ENCODE results near the gene PRPF38A.
A peak's percentile ranks its signal among the peaks of the same experiment; 100 is the strongest.

Gene PRPF38A

DNA sequence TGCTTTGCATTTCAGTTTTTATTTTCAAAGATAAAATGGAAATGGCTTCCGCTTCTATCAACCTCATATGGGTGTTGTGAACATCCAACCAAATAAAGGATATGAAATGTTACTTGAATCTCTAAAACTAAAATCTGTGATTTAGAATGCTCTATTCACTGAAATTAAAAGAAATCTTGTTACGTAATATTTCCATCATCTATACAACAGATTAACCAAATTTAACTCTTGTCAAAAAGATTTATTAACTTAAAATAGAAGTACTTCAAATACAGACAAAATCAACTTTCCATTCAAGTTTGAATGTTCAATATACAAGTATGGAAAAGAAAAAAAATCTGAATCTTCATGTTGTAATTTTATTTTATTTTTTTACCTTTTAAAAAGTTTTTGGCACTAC, 18.7 kb downstream of the PRPF38A start:
- ATAC-seq (ENCODE audit: low read depth) = no peak
- peaks cover 22% of the 10 kb centered on the region for H3K36me3 Mint-ChIP-seq
- H3K4me1 Mint-ChIP-seq = peaks cover 19% of the 10 kb centered on the region
- H3K9me3 Mint-ChIP-seq = no peaks in the 10 kb centered on the region
- H3K27me3 Mint-ChIP-seq = no peaks in the 10 kb centered on the region
- H3K27ac Mint-ChIP-seq = no peak overlapping the region
- DNase-seq (ENCODE audit: low spot score in 2 of 2) = no peak
- no peak overlapping the region for H3K4me3 Mint-ChIP-seq

GRCh38 chr1:52423771-52424170, 19.4 kb downstream of the PRPF38A start:
- Mint-ChIP-seq H3K4me3 (no peak overlapping the region), H3K27me3 (no peaks in the 10 kb centered on the region), H3K27ac (peak overlapping the region; percentile 60), H3K36me3 (peaks cover 23% of the 10 kb centered on the region), H3K9me3 (no peaks in the 10 kb centered on the region), H3K4me1 (peaks cover 19% of the 10 kb centered on the region)
- no peak for DNase-seq (ENCODE audit: low spot score in 2 of 2)
- peak; percentile 79 for ATAC-seq (ENCODE audit: low read depth)

DNA sequence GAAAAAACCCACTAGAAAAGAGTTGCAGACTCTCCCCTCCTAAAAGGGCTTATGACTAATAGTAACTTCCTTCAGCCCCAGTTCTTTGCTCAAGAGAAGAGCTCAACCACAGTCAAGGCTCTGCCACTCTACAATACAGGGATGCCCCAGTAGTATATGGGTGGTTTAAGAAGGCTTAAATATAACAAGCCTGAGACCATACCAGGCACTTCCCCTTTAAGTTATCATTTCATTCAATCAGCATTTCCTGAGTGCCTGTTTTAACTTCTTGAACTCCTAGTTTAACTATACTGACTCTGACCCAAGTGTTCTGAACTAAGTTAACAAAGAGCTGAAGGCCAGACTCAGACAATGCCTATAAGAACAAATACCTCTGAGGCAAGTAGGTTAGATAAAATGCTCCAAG, 19.8 kb downstream of the PRPF38A start:
- H3K9me3 Mint-ChIP-seq = no peaks in the 10 kb centered on the region
- ATAC-seq (ENCODE audit: low read depth) = peak; percentile 79
- H3K4me3 Mint-ChIP-seq = no peak overlapping the region
- no peak for DNase-seq (ENCODE audit: low spot score in 2 of 2)
- peak overlapping the region; percentile 60 for H3K27ac Mint-ChIP-seq
- no peaks in the 10 kb centered on the region for H3K27me3 Mint-ChIP-seq
- H3K4me1 Mint-ChIP-seq = peaks cover 19% of the 10 kb centered on the region
- peaks cover 23% of the 10 kb centered on the region for H3K36me3 Mint-ChIP-seq

DNA sequence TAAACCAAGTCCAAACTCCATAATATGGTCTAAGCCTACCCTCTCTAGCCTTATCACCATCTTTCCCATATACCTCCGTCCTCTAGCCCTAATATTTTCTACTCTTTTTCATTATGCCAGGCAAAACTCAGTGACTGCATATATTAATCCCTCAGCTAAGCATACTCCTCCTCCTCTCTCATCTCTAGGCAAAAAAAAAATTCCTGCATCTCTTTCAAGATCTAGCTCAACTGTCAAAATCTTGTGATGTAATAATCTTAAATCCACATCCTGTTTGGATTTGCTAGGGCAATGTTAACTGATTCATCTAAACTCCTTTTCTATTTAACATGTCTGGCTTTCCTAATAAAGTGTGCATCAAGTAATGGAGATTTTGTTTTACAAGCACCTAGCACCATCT, 20.4 kb downstream of the PRPF38A start:
- H3K36me3 Mint-ChIP-seq = peaks cover 18% of the 10 kb centered on the region
- peak overlapping the region; percentile 60 for H3K27ac Mint-ChIP-seq
- no peaks in the 10 kb centered on the region for H3K27me3 Mint-ChIP-seq
- no peak overlapping the region for H3K4me3 Mint-ChIP-seq
- no peak for ATAC-seq (ENCODE audit: low read depth)
- H3K9me3 Mint-ChIP-seq = no peaks in the 10 kb centered on the region
- peaks cover 19% of the 10 kb centered on the region for H3K4me1 Mint-ChIP-seq
- no peak for DNase-seq (ENCODE audit: low spot score in 2 of 2)

DNA sequence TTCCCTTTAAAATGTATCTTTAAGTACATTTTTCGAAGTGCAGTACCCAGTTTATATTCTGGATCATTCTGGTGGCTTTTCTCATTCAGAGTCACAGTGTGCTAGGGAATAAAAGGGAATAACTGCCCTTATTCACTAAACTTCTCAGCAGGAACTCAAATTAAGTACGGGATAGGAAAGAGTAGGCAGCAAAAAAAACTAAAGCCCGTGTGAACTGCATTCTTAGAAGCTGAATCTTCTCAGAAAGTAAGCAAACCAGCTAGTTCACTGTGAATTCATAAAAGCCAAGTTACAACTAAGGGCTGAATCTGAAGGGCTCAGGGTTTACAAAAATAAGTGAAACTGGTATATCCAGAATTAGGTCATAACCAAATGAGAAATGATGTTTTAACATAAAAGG, 22.0 kb downstream of the PRPF38A start:
- no peak overlapping the region for H3K27ac Mint-ChIP-seq
- ATAC-seq (ENCODE audit: low read depth) (no peak), DNase-seq (ENCODE audit: low spot score in 2 of 2) (no peak)
- no peaks in the 10 kb centered on the region for H3K27me3 Mint-ChIP-seq
- H3K4me1 Mint-ChIP-seq = peaks cover 19% of the 10 kb centered on the region
- no peak overlapping the region for H3K4me3 Mint-ChIP-seq
- H3K9me3 Mint-ChIP-seq = no peaks in the 10 kb centered on the region
- peaks cover 25% of the 10 kb centered on the region for H3K36me3 Mint-ChIP-seq

DNA sequence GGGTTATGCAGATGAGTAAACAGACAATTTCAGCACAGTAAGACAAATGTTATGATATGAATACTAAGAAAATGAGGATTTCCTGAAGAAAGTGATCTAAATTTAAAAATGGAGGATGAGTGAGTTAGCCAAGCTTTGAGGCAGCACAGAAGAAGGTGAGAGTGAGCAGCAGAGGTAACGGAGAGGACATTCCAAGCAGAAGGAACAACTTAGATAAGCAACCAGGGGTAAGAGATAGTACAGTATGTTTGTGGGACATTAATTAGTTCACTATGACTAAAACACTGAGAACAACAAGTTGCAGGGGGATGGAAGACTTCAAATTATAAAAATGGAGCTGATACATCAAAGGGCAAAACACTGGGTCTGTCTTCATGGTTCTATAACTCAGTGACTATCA, 22.8 kb downstream of the PRPF38A start:
- no peak overlapping the region for H3K4me3 Mint-ChIP-seq
- H3K27ac Mint-ChIP-seq = peak overlapping the region; percentile 1
- H3K4me1 Mint-ChIP-seq = peaks cover 19% of the 10 kb centered on the region
- ATAC-seq (ENCODE audit: low read depth) (no peak), DNase-seq (ENCODE audit: low spot score in 2 of 2) (no peak)
- H3K9me3 Mint-ChIP-seq = no peaks in the 10 kb centered on the region
- H3K36me3 Mint-ChIP-seq = peaks cover 27% of the 10 kb centered on the region
- no peaks in the 10 kb centered on the region for H3K27me3 Mint-ChIP-seq

GRCh38 chr1:52432807-52433206, 28.4 kb downstream of the PRPF38A start:
- H3K9me3 Mint-ChIP-seq = no peaks in the 10 kb centered on the region
- ATAC-seq (ENCODE audit: low read depth) = no peak
- peaks cover 35% of the 10 kb centered on the region for H3K36me3 Mint-ChIP-seq
- no peaks in the 10 kb centered on the region for H3K27me3 Mint-ChIP-seq
- H3K4me1 Mint-ChIP-seq = peaks cover under 1% of the 10 kb centered on the region
- H3K27ac Mint-ChIP-seq = no peak overlapping the region
- DNase-seq (ENCODE audit: low spot score in 2 of 2) = no peak
- H3K4me3 Mint-ChIP-seq = no peak overlapping the region

GRCh38 chr1:52435211-52435610, 30.8 kb downstream of the PRPF38A start:
- Mint-ChIP-seq H3K9me3 (no peaks in the 10 kb centered on the region), H3K4me3 (no peak overlapping the region), H3K27ac (no peak overlapping the region), H3K4me1 (no peaks in the 10 kb centered on the region), H3K27me3 (no peaks in the 10 kb centered on the region), H3K36me3 (peaks cover 37% of the 10 kb centered on the region)
- no peak for ATAC-seq (ENCODE audit: low read depth)
- no peak for DNase-seq (ENCODE audit: low spot score in 2 of 2)

GRCh38 chr1:52435650-52436049, 31.2 kb downstream of the PRPF38A start:
- H3K4me1 Mint-ChIP-seq = no peaks in the 10 kb centered on the region
- H3K27me3 Mint-ChIP-seq = no peaks in the 10 kb centered on the region
- peaks cover 36% of the 10 kb centered on the region for H3K36me3 Mint-ChIP-seq
- no peak for DNase-seq (ENCODE audit: low spot score in 2 of 2)
- H3K4me3 Mint-ChIP-seq = no peak overlapping the region
- ATAC-seq (ENCODE audit: low read depth) = no peak
- no peaks in the 10 kb centered on the region for H3K9me3 Mint-ChIP-seq
- H3K27ac Mint-ChIP-seq = no peak overlapping the region

GRCh38 chr1:52436817-52437216, 32.4 kb downstream of the PRPF38A start:
- H3K36me3 Mint-ChIP-seq = peaks cover 35% of the 10 kb centered on the region
- H3K4me1 Mint-ChIP-seq = no peaks in the 10 kb centered on the region
- no peaks in the 10 kb centered on the region for H3K9me3 Mint-ChIP-seq
- H3K27ac Mint-ChIP-seq = no peak overlapping the region
- no peak overlapping the region for H3K4me3 Mint-ChIP-seq
- ATAC-seq (ENCODE audit: low read depth) (no peak), DNase-seq (ENCODE audit: low spot score in 2 of 2) (no peak)
- no peaks in the 10 kb centered on the region for H3K27me3 Mint-ChIP-seq

GRCh38 chr1:52439976-52440375, 35.6 kb downstream of the PRPF38A start:
- Mint-ChIP-seq H3K27me3 (no peaks in the 10 kb centered on the region), H3K4me3 (no peak overlapping the region), H3K9me3 (no peaks in the 10 kb centered on the region), H3K36me3 (peaks cover 29% of the 10 kb centered on the region), H3K4me1 (no peaks in the 10 kb centered on the region), H3K27ac (no peak overlapping the region)
- DNase-seq (ENCODE audit: low spot score in 2 of 2) (no peak), ATAC-seq (ENCODE audit: low read depth) (no peak)

- Mint-ChIP-seq H3K36me3 (peaks cover 18% of the 10 kb centered on the region), H3K9me3 (no peaks in the 10 kb centered on the region), H3K27me3 (no peaks in the 10 kb centered on the region), H3K27ac (no peak overlapping the region), H3K4me1 (no peaks in the 10 kb centered on the region), H3K4me3 (no peak overlapping the region)
- no peak for DNase-seq (ENCODE audit: low spot score in 2 of 2)
- no peak for ATAC-seq (ENCODE audit: low read depth)
Measured at GRCh38 chr1:52444463-52444862, 40.1 kb downstream of the PRPF38A start.

DNA sequence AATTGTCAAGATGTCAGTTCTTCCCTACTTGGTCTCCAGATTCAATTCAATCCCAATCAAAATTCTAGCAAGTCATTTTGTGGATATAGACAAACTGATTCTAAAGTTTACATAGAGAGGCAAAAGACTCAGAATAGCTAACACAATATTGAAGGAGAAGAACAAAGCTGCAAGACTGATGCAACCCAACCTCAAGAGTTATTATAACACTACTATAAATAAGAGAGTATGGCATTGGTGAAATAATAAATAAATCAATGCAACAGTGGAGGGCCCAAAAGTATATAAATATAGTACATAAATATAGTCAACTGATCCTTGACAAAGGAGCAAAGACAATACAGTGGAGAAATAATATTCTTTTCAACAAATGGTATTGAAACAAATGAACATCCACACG, 49.7 kb downstream of the PRPF38A start:
- no peak for ATAC-seq (ENCODE audit: low read depth)
- DNase-seq (ENCODE audit: low spot score in 2 of 2) = no peak
- no peak overlapping the region for H3K27ac Mint-ChIP-seq
- H3K4me3 Mint-ChIP-seq = no peak overlapping the region
- H3K27me3 Mint-ChIP-seq = no peaks in the 10 kb centered on the region
- peaks cover 19% of the 10 kb centered on the region for H3K36me3 Mint-ChIP-seq
- H3K4me1 Mint-ChIP-seq = no peaks in the 10 kb centered on the region
- H3K9me3 Mint-ChIP-seq = no peaks in the 10 kb centered on the region

GRCh38 chr1:52454779-52455178, 50.4 kb downstream of the PRPF38A start:
- Mint-ChIP-seq H3K4me1 (no peaks in the 10 kb centered on the region), H3K4me3 (no peak overlapping the region), H3K36me3 (peaks cover 17% of the 10 kb centered on the region), H3K27ac (no peak overlapping the region), H3K27me3 (no peaks in the 10 kb centered on the region), H3K9me3 (no peaks in the 10 kb centered on the region)
- ATAC-seq (ENCODE audit: low read depth) (no peak), DNase-seq (ENCODE audit: low spot score in 2 of 2) (no peak)

DNA sequence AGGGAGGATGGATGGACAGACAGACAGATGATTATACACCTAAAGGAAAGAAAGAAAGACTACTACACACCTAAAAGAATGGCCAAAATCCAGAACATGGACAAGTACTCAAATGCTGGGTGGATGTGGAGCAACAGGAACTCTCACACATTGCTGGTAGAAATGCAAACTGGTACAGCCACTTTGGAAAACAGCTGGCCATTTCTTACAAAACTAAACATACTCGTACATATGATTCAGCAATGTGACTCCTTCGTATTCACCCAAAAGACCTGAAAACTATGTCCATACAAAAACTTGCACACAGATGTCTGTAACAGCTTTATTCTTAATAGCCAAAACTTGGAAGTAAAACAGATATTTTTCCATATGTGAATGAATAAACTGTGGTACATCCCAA, 51.3 kb downstream of the PRPF38A start:
- no peak overlapping the region for H3K27ac Mint-ChIP-seq
- no peak for DNase-seq (ENCODE audit: low spot score in 2 of 2)
- peaks cover 17% of the 10 kb centered on the region for H3K36me3 Mint-ChIP-seq
- ATAC-seq (ENCODE audit: low read depth) = no peak
- no peak overlapping the region for H3K4me3 Mint-ChIP-seq
- no peaks in the 10 kb centered on the region for H3K27me3 Mint-ChIP-seq
- H3K9me3 Mint-ChIP-seq = no peaks in the 10 kb centered on the region
- H3K4me1 Mint-ChIP-seq = no peaks in the 10 kb centered on the region

DNA sequence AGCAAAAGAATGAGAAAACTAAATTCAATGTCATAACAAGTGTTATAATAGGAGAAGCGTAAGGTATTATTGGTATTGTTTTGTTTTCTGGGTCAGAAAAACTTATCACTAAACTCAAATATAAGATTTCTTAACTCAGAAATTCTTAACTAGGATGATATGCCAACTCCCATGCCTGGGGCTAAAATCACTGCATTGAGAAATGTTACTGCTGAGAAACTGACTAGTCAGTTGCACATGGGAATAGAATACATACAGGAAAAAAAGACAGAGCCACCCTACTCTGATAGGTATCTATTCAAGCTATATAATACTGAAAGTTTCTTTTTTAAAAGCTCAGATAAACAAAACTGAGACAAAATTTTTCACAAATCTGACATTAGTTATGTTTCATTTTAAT, 56.3 kb downstream of the PRPF38A start:
- Mint-ChIP-seq H3K27ac (no peak overlapping the region), H3K9me3 (no peaks in the 10 kb centered on the region), H3K4me1 (peaks cover 2% of the 10 kb centered on the region), H3K36me3 (peaks cover 13% of the 10 kb centered on the region), H3K27me3 (no peaks in the 10 kb centered on the region), H3K4me3 (no peak overlapping the region)
- ATAC-seq (ENCODE audit: low read depth) = no peak
- DNase-seq (ENCODE audit: low spot score in 2 of 2) = no peak

Measured in memory B cell (primary cell).